HG03439 (cell line): ENCODE results near the gene PRKAG2.

Experiments
- ATAC-seq: cut with Tn5 transposase; IDR thresholded peaks from one replicate; pipeline ENCODE4 v1.9.1; 2021; ENCODE audit warnings: mild to moderate bottlenecking, moderate library complexity; ENCODE audit not compliant: unreplicated experiment

The PRKAG2 gene

DNA sequence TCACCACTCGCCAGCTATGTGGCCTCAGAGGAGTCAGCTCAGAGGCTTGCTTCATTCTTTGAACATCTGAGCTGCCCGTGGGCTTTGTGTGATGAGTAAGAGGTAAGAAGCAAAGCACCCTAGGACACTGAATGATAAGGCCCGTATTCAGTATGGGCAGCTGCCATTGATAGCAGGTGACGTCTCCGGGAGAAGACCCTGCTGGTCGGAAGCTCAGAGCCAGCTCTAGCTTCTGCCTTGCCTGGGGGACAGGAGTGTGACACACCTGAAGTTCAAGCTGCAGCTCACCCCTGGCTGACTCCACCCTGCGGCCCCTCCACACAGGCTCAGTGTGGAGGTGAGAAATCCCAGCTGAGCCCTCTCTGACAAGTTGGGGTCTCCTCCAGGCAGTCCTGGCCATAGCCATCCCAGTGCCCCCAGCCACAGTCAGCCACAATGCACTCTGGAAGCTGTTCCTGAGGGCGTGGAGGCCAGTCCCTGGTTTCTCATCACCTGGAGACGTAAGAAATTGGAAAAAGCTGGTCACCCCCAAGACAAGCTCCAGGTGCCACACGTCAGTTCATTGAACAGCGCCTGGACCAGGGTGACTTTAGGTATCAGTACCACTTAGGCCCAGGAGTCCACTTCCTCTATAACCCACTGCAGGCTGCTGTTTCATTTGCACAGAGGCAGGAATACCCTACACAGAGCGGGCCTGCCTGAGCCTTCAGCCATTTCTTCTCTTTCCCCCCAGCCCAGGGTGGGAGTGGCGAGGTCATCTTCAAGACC is 192.3 kb downstream of the PRKAG2 start:
- ATAC-seq: no peak

DNA sequence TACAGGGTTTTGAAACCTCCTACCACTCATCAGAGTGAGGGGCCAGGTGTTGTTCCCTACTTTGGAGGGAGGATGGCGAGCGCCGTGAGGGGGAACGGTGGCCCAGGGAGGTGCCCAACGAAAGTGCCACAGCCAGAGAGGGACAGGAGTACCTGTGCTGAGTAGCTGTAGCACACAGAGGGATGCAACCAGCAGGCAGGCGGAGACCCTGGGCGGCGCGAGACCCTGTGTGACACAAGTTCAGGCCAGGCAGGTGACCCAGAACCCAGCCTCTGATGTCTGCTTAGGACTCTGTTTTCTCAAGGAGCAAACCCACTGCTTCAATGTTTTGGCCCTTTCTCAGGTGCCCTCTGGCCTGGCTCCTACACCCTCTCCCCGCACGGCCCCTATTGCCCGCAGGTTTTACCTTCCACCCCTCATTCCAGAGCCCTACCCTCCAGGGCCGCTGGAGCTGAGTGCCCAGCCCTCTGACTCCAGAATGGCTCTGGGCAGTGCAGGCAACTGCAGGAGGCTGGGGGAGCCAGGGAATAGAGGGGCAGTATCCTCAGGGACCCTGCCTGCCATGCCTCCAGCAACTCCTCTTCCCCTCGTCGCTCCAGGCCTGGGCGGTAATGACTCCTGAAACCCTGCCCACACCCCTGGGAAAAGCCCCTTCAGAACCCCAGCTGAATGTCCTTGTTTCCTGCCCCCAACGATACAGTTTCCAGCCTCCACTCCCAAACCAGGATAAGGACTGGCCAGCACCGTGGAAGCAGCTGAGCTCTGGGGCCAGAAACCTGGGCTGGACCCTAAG is 193.1 kb downstream of the PRKAG2 start:
- no peak for ATAC-seq

DNA sequence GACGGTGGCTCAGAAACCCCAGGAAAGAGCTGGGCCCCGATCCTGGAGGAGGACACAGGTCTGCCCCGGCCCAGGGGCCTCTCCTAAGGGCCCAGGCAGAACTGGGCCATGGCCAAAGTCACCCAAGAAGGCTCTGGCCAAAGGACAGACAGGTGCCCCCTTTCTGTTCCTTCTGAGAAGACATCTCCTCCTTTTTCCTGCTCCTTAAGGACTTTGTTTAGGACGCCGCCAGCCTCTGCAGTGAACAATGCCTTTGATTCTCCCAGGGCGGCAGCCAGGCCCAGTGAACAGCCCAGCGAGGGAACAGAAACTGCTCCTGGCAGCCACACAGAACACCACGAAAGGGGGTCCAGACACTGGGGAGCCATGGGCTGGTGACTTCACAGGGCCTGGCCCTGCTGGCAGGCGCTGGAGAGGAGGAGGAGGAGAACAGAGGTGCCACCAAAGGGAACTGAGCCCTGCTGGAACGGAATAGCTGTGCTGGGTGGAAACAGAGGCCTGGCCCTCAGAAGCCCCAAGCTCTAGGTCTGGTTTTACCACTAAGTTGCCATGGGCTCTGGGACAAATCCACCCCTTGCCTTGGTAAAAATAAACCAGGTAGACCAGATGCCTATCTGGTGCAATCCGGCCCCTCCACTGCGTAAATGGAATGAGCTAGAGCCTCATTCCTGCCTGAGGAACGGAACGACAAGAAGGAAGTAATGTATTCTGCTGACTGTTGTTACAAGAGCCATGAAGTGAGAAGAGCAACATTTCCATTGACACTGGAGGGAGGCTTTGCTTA is 193.9 kb downstream of the PRKAG2 start:
- no peak for ATAC-seq

DNA sequence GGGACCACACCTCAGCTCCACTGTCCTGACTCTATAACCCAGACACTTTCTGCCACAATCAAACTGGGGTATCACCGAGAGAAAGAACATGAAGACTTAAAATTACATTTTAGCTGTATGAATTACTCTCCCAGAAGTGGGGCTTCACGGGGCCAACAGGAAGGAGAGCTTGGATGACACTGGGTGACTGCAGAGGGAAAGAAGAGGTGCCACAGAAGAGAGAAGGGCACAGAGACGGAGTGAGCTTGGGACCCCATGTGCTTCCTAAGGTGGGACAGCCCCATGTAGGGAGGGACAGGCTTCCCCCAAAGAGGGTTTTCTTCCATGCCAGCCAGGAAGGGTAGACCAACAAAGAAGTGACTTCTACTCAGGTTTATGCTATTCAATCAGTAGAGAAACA is 195.2 kb downstream of the PRKAG2 start:
- ATAC-seq: no peak

DNA sequence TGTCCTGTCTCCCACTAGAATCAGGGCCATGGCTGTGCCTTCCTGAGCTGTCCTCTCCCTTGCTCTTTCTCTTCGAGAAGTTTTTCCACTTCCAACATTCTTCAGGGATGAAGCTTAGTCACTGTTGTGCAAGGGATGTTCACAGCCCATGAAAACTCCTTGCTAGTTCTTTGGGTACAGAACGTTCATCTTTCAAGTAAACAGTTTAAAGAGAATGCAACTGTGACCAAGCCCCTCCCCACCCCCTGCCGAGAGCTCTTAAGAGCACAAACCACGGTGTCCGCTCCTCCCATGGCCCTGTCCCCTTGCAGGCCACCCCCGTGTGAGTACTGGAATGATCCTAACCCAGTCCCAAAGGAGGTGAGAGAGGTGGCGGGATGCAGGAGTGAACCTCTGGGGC is 196.1 kb downstream of the PRKAG2 start:
- no peak for ATAC-seq

DNA sequence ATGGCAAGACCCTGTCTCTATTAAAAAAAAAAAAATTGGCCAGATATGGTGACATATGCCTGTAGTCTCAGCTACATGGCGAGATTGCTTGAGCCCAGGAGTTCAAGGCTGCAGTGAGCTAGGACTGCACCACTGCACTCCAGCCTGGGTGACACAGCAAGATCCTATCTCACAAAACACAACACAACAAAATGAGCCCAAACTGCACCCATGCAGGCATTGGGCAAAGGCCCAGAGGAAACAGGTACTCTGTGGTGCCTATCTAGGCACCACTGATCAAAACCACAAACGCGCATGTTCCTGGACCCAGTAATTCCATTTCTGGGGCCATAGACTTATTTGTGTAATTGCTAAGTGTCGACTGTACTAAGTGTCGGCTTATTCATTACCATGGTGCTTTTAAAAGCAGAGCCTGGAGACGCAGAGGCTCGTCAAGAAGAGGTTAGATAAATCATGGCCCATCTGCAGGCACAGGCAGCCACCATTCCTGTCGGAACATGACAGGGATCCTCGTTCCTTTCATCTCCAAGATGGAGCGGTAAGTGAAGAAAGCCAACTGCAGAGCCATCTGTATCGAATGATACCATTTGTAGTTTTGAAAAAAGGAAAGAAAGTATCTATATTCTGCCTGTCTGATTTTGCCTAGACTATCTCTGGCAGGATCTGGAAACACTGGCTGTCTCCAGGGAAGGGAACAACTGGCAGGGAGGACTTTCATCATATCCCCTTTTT is 196.9 kb downstream of the PRKAG2 start:
- no peak for ATAC-seq

DNA sequence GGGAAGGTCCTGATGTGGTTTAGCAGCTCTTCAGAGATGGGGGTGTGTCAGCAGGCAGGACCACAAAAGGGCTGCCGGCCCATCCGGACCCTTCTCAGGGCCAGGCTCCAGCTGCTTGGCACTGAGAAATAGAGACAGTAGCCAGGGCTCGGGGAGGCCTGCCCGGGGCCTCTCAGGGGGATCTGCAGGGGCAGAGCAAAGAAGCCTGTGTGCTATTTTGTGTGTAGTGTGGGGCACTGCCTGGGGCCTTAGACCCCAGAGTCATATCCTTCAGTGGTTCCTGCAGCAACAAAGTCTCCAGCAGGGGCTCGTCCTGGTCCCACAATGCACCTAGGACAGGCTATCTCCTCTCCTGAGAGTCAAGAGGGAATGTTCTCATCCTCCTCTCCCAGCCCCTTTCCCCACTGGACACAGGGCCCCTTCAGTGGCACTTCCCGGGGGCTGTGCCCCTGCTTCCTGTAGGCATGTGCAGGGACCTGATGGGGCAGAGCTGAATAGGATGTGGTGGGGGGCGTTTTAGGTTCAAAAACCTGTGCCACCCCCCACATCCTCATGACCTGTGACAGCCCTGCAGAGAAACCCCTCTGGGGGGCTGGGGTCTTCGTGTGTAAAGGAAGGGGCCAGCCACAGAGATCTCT is 197.7 kb downstream of the PRKAG2 start:
- no peak for ATAC-seq

DNA sequence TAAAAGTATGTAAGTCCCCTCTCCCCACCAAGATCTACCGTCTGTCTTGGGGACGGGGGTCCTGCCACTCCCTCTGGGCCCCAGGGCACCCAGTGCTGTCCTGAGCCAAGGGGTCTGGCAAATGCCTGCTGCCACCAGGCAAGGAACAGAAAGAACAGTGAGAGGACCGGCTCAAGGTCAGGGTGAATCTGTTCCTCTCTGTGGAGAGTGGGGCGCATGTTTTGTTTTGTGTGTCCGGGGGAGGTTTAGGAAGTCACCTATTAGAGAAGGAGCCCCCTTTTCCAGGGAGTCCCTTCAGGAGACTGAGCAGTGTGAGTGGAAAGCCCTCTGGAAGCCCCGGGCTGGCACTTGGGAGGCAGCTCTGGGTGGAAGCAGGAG is 198.7 kb downstream of the PRKAG2 start:
- no peak for ATAC-seq

DNA sequence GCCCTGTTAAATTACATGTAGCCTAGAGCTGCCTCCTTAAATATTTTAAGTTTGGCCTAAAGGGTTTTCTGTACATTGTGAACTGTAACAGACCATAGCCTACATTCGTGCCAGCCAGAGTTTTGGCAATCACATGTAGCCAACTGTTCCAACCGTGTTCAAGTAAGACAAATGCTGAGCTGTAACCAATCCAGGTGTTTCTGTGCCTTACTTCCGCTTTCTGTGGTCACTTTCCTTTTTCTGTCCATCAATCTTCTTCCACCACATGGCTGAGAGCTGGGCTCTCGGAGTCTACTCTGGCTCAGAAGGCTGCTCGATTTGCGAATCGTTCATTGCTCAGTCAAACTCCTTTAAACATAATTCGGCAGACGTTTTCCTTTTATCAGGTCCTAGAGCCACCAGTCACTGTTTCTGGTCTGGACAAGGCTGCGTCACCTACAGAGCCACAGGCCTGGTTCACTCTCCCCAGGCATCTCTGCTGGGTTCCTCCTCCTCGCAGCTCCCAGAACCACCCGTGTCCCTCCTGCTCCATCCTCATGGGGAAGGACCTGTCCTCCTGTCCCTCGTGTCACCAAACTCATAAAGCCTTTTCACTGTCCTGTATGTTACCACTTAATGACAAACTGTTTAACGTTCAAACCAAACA is 199.2 kb downstream of the PRKAG2 start:
- no peak for ATAC-seq

DNA sequence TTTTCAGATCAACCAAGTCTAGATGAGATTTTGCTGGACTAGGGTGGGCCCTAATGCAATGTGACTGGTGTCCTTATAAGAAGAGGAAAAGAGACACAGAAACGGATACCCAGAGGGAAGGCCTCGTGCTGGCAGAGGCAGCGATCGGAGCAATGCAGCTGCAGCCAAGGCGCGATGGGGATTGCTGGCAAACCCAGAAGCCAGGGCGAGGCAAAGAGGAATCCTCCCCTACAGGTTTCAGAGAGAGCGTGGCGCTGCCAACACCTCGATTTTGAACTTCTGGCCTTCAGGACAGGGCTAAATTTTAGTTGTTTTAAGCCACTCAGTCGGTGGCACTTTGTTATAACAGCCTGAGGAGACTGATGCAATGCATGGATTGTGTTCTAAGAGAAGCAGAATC is 200.2 kb downstream of the PRKAG2 start:
- ATAC-seq: no peak

DNA sequence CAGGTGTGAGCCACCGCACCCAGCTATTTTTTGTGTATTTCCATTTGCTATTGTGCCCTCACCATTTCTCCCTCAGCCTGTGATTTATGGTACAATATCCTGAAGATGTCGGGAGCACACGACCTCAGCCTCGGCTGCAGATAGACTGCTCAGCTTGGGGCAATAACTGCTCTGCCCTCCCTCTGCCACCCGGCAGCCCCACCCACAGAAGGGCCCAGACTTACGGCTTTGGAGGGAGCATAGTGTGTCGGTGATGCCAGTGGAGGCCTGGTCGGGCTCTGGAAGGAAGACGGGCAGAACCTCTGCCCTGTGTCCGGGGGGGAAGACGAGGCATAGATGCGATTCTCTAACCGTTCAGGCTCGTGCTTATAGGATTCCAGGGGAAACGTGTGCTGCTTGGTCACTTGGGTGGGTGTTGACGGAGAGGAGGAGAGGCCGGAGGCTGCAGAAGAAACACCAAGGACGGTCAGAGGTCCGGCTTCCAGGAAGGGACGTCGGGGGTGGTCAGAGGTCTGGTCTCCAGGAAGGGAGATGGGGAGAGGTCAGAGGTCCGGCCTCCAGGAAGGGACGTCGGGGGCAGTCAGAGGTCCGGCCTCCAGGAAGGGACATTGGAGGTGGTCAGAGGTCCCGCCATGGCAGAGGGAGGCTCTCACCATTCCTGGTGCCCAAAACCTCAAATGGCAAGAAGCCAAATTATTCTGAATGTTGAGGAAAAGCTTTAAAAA is 201.6 kb downstream of the PRKAG2 start:
- no peak for ATAC-seq

DNA sequence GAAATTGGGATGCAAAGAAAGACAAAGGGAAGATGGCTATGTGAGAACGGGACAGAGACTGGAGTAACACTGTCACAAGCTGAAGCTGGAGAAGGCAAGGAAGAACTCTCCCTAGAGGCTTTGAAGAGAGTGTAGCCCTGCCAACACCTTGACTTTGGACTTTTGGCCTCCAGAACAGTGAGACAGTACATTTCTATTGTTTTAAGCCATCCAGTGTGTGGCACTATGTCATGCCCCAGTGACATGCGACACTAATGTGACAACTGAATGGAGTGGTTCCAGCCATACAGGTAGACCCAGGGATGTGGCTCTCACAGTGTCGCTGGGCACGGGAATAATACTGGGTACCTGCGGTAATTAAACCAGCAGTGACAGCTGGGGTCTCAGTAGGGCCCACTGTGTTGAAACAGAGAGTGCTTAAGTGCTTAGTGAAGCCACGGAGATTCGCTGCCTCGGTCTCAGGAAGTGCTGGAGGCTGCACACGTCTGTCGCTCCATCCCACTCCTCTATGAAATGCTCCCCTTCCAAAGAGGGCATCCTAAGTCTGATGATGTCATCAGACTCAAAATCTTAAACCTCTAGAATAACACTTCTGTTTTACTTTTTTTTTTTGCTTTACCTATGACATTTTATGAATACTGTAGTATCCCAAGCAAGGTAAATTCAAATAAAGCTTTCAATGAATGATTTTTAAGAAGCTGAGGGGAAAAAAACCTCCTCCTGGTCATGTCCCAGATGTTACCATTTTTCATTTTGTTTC is 202.6 kb downstream of the PRKAG2 start:
- no peak for ATAC-seq

DNA sequence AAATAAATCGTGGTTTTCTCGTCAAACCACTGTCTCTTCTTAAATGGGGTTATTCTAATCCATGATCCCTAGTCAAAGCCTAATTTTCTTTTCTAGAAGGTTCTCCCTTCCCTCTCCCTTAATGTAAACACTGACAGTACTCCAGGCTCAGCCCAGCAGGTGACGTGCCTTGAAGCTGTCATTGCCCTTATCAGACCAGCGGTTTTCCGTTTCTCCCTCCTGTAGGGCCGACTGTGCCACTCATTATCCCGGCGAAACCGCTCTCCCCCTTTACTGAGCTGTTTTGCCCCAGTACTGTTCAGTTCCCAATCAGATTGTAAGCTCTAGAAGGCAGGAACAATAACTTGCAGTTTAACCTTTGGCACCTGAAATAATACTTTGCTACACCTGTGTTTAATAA is 203.7 kb downstream of the PRKAG2 start:
- ATAC-seq: no peak

DNA sequence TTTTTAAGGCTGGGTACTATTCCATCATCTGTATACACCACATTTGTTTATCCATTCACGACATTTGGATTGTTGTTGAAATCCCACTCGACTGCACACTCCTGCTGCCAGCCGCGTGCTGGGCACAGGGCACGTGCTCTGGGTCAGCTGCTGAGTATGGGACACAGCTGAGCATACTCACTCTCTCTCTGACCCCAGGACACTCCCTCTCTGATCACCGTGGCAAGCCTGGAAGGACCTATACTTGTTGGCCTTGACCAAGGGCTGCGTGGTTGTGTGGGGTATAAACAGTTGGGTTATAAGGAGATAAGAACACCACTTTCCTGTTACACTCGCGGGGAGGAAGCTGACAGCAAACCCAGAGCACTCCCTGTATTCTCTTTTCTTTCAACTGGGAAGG is 204.2 kb downstream of the PRKAG2 start:
- ATAC-seq: no peak

DNA sequence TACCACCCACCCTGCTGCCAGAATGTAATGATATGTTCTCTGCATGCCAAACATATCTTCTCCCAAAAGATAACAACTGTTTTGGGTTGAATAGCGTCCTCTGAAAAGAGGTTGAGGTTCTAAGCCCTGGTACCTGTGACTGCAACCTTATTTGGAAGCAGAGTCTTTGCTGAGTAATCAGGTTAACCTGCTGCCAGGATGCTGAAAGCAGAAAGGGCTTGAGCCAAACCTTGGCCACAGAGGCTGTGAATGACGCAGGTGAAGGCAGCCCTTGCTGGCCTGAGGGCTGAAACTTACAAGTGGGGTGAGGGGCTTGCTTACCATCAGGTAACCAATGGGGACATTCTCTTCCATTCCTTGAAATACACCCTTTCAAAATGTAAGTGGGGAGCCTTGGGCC is 205.4 kb downstream of the PRKAG2 start:
- ATAC-seq: no peak

DNA sequence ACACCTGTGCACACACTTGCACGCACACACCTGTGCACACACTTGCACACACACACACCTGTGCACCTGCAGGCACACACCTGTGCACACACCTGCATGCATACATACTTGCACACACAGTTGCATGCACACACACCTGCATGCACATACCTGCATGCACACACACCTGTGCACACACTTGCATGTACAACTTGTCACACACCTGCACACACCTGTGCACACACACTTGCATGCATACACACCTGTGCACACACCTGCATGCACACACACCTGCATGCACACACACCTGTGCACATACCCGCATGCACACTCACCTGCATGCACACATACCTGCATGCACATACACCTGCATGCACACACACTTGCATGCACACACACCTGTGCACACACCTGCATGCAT is 207.2 kb downstream of the PRKAG2 start:
- no peak for ATAC-seq

DNA sequence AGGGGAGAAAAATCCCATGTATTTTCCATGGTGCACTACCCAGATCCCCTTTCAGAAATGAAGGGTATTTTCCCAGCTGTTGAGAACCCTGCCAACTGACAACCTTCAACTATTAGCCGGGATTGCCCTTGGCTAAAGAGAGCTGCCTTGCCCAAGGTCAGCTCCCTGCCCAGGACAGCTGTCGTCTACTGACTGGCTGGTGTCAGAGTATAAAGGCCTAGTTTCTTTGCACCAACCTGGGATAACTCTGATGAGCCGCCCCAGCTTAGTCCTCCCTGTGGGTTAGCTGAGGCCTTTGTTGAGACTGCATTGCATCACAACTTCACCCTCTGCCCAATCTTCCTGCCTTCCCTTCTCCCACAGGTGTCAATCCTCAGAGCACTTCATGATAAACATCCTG is 210.0 kb downstream of the PRKAG2 start:
- ATAC-seq: no peak

DNA sequence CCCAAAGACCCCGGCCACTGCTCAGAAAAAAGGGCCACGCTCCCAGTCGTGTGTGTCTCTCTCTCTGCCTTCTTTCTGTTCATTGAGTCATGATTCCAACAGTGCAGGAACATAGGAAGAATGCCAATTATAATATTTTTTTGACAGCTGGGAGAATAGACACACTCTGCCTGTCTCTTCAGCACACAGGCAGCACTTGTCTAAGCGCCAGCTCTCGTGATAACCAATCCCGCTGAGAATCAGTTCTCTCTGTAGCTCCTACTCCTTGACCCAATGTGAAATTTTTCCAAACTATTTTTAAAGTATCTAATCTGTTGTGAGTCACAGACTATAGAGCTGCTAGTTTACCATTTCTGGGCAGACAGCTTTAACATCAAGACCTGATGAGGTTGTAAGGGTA is 211.5 kb downstream of the PRKAG2 start:
- no peak for ATAC-seq

DNA sequence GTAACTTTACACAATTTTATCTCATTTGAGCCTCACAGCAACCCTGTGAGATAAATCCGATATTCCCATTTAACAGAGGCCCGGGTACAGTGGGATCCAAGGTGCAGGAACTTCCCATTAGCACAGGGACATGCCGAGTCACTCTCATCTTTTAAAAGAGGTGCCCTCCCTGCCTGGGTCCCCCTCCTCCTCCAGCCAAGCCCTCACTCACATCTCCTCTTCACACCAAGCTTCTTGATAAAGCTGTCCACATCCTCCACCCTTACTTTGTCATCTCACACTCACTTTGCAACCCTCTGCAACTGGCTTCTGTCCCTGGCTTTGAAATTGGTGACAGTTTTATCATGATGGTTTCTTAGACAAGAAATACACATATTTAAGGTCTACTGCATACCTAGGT is 212.6 kb downstream of the PRKAG2 start:
- no peak for ATAC-seq
